SK-N-SH treated with all-trans-retinoic acid at 6 μM for 48 hours (cell line): ENCODE measurements around the gene TCAIM.

ENCODE experiments used
- ATAC-seq: fragments of 200-7000 bp; cut with Tn5 transposase; 3 replicates; pipeline ENCODE4 v1.9.1; 2020; ENCODE audit warnings: mild to moderate bottlenecking, moderate library complexity
- CSDC2 ChIP-seq: fragments of 250-450 bp; sonication (Bioruptor Pico); IDR thresholded peaks from 2 replicates; pipeline ENCODE4 v1.5.0; 2020; ENCODE audit warnings: mild to moderate bottlenecking, moderate library complexity
- GLIS3 ChIP-seq: fragments of 250-450 bp; sonication (Bioruptor Pico); IDR thresholded peaks from 2 replicates; pipeline ENCODE4 v1.5.0; 2020; ENCODE audit warnings: mild to moderate bottlenecking, moderate library complexity
- ISL1 ChIP-seq: fragments of 250-450 bp; sonication (Bioruptor Pico); IDR thresholded peaks from 2 replicates; pipeline ENCODE4 v2.1.2; 2022; ENCODE audit warnings: mild to moderate bottlenecking, moderate library complexity
- OSR1 ChIP-seq: fragments of 250-450 bp; sonication (Bioruptor Pico); IDR thresholded peaks from 2 replicates; pipeline ENCODE4 v1.8.0; 2022; ENCODE audit warnings: moderate library complexity, mild to moderate bottlenecking, inconsistent platforms
- PATZ1 ChIP-seq: fragments of 250-450 bp; sonication (Bioruptor Pico); IDR thresholded peaks from 2 replicates; pipeline ENCODE4 v1.8.0; 2020; ENCODE audit warnings: mild to moderate bottlenecking, moderate library complexity, borderline replicate concordance
- PPARA ChIP-seq: fragments of 250-450 bp; sonication (Bioruptor Pico); IDR thresholded peaks from 2 replicates; pipeline ENCODE4 v1.5.0; 2020; ENCODE audit warnings: mild to moderate bottlenecking, borderline replicate concordance
- SNAI2 ChIP-seq: fragments of 250-450 bp; sonication (Bioruptor Pico); IDR thresholded peaks from 2 replicates; pipeline ENCODE4 v1.5.0; 2020; ENCODE audit warnings: mild to moderate bottlenecking, moderate library complexity
- TCF4 ChIP-seq: fragments of 250-450 bp; sonication (Bioruptor Pico); IDR thresholded peaks from 2 replicates; pipeline ENCODE4 v1.8.0; 2021; ENCODE audit warnings: mild to moderate bottlenecking, moderate library complexity, borderline replicate concordance
- TOX ChIP-seq: fragments of 250-450 bp; sonication (Bioruptor Pico); IDR thresholded peaks from 2 replicates; pipeline ENCODE4 v1.8.0; 2021; ENCODE audit warnings: mild to moderate bottlenecking, moderate library complexity, borderline replicate concordance
- ZFP3 ChIP-seq: fragments of 250-450 bp; sonication (Bioruptor Pico); IDR thresholded peaks from 2 replicates; pipeline ENCODE4 v1.5.0; 2020; ENCODE audit warnings: mild to moderate bottlenecking, moderate library complexity
- ZFP30 ChIP-seq: fragments of 450-650 bp; formaldehyde crosslinking; IDR thresholded peaks from 2 replicates; pipeline ENCODE4 v1.5.0; 2022; ENCODE audit warnings: mild to moderate bottlenecking, moderate library complexity
- ZNF565 ChIP-seq: fragments of 450-650 bp; formaldehyde crosslinking; conservative IDR thresholded peaks from 2 replicates; pipeline ENCODE4 v1.5.0; 2020; ENCODE audit warnings: low read depth, mild to moderate bottlenecking, moderate library complexity
- ZNF70 ChIP-seq: fragments of 450-650 bp; formaldehyde crosslinking; IDR thresholded peaks from 2 replicates; pipeline ENCODE4 v1.5.0; 2020; ENCODE audit warnings: mild to moderate bottlenecking, moderate library complexity
- ZNF8 ChIP-seq: fragments of 450-650 bp; formaldehyde crosslinking; IDR thresholded peaks from 2 replicates; pipeline ENCODE4 v1.5.0; 2020; ENCODE audit warnings: mild to moderate bottlenecking, moderate library complexity
- TF ChIP-seq, protein P1 (sequence below): fragments of 250-450 bp; sonication (Bioruptor Pico); IDR thresholded peaks from 2 replicates; pipeline ENCODE4 v1.5.1; 2020; ENCODE audit warnings: low read depth, mild to moderate bottlenecking, moderate library complexity
- TF ChIP-seq, protein P2 (sequence below): fragments of 250-450 bp; sonication (Bioruptor Pico); IDR thresholded peaks from 2 replicates; pipeline ENCODE4 v1.5.1; 2021; ENCODE audit warnings: mild to moderate bottlenecking, moderate library complexity

Gene TCAIM

GRCh38 chr3:44398853-44399252 lies 60.3 kb downstream of the TCAIM start (continued):
- TF ChIP-seq GLIS3 (CRISPR knock-in tag) (no peak), ZFP3 (CRISPR knock-in tag) (no peak)
- TF ChIP-seq, protein P1, sequence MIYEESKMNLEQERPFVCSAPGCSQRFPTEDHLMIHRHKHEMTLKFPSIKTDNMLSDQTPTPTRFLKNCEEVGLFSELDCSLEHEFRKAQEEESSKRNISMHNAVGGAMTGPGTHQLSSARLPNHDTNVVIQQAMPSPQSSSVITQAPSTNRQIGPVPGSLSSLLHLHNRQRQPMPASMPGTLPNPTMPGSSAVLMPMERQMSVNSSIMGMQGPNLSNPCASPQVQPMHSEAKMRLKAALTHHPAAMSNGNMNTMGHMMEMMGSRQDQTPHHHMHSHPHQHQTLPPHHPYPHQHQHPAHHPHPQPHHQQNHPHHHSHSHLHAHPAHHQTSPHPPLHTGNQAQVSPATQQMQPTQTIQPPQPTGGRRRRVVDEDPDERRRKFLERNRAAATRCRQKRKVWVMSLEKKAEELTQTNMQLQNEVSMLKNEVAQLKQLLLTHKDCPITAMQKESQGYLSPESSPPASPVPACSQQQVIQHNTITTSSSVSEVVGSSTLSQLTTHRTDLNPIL = no peak
- TF ChIP-seq, all 23 proteins: peak for 0

DNA sequence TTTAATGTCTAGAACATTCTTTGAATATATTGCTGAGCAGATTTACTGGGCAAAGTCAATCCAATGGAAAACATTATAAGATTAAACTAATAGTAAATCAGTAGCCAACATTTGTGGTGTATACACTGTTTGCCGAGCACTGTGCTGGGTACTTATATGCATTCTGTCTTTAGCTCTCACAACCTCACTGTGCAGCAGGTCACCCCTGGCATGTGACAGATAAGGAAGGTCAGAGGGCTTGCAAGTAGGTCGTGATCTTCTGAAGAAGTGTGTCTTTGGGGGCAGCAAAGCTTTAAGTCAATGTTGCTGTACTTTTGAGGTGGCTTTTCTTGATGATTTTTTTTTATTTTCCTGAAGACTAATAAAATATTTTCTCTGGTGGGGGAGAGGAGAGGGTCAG lies 62.2 kb downstream of the TCAIM start:
- ATAC-seq = no peak
- no peak for TF ChIP-seq PPARA (CRISPR knock-in tag)
- TF ChIP-seq ZNF565 (CRISPR knock-in tag) = no peak
- no peak for TF ChIP-seq ZNF8 (CRISPR knock-in tag)
- no peak for TF ChIP-seq CSDC2 (CRISPR knock-in tag)
- no peak for TF ChIP-seq OSR1 (CRISPR knock-in tag)
- no peak for TF ChIP-seq TOX (CRISPR knock-in tag)
- no peak for TF ChIP-seq TCF4
- no peak for TF ChIP-seq ISL1
- TF ChIP-seq PATZ1 = no peak

- ATAC-seq = no peak
- no peak for TF ChIP-seq PATZ1
- TF ChIP-seq SNAI2 = no peak
Observed at GRCh38 chr3:44402548-44402947, 64.0 kb downstream of the TCAIM start.

DNA sequence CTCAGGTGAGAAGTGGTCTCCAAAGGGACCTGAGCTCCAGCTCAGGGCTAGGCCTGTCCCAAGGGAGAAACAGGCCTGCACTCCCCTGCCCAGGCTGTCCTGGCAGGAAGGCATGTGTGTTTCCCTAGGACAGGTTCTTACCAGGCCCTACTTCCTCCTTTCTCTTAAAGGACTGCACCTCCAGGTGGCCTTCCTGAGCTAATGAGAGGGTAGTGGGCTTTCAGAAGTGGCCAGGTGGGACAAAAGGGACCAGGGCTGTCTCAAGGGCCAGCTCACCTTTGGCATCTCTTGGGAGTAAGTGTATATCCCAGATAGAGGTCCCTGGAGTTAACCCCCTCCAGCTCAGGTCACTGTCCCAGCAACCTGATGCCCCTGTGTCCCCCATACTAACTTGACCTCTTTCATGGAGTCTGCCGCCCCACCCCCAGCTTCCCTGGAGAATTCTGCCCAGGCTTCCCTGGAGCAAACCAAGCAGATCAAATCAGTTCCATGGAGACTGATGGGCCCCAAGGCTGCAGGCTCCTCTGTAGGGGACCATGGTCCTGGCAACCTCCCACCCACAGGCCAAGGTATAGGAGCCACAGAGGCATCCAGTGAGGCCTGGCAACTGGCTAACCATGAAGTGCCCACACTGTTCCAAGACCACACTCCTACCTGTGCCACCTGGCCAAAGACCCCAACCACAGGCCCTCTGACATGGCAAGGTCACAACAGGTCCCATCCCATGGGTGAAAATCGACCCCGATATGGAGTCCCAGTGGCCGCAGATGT lies 71.3 kb downstream of the TCAIM start:
- TF ChIP-seq ZFP3 (CRISPR knock-in tag) = no peak
- no peak for TF ChIP-seq ZFP30 (CRISPR knock-in tag)
- TF ChIP-seq PATZ1 = no peak
- TF ChIP-seq ZNF70 (CRISPR knock-in tag) = no peak
- TF ChIP-seq GLIS3 (CRISPR knock-in tag) = no peak
- TF ChIP-seq, protein P2, sequence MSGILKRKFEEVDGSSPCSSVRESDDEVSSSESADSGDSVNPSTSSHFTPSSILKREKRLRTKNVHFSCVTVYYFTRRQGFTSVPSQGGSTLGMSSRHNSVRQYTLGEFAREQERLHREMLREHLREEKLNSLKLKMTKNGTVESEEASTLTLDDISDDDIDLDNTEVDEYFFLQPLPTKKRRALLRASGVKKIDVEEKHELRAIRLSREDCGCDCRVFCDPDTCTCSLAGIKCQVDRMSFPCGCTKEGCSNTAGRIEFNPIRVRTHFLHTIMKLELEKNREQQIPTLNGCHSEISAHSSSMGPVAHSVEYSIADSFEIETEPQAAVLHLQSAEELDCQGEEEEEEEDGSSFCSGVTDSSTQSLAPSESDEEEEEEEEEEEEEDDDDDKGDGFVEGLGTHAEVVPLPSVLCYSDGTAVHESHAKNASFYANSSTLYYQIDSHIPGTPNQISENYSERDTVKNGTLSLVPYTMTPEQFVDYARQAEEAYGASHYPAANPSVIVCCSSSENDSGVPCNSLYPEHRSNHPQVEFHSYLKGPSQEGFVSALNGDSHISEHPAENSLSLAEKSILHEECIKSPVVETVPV (CRISPR knock-in tag) = no peak
- no peak for TF ChIP-seq ISL1
- TF ChIP-seq, protein P1 = no peak
- TF ChIP-seq TOX (CRISPR knock-in tag) = no peak
- no peak for TF ChIP-seq CSDC2 (CRISPR knock-in tag)
- TF ChIP-seq OSR1 (CRISPR knock-in tag) = no peak
- ATAC-seq = no peak
